ENCODE measurements around the gene DXO. TPM values are rescaled to one million over a fixed set of nuclear protein-coding genes. Genes with fewer than 3 reads are reported as not detected.
A peak's percentile ranks its signal among the peaks of the same experiment; 100 is the strongest.

Gene DXO
- total and polyA plus RNA-seq, 2 of the 13 experiments (the other 11 are each of a cell fraction or from before 2014, with no cell fraction given) = 18.6 to 26.2 TPM

GRCh38 chr6:31968326-31968725 is 3.6 kb downstream of the DXO start:
- intact Hi-C loops (cut with micrococcal nuclease; ENCODE audit: unreplicated experiment) = no loop called here
- no peak for DNase-seq (ENCODE audit: low spot score)
- no TSS peak for BruUV-seq (replicated peaks)
- no peak overlapping the region for H3K4me2 ChIP-seq (ENCODE audit: low read depth, low read length)
- TF ChIP-seq POLR2A (IDR thresholded peaks at IDR 0.05; ENCODE audit: insufficient read depth in 1 of 2, low read depth in 2 of 2, low read length in 2 of 2) (peak in 1 of 2 experiments; percentile 30; a peak in 1 of 4 replicates), ZFP1 (CRISPR knock-in tag; IDR thresholded peaks at IDR 0.05) (no peak), ZNF580 (CRISPR knock-in tag; IDR thresholded peaks at IDR 0.05; ENCODE audit: borderline replicate concordance, low read depth) (no peak), ZNF7 (CRISPR knock-in tag; IDR thresholded peaks at IDR 0.05) (no peak), MIXL1 (CRISPR knock-in tag; IDR thresholded peaks at IDR 0.05) (no peak), SKI (IDR thresholded peaks at IDR 0.05; ENCODE audit: partially characterized antibody) (no peak), MBD4 (IDR thresholded peaks at IDR 0.05; ENCODE audit: borderline replicate concordance, low read length) (no peak), MTF2 (CRISPR knock-in tag; IDR thresholded peaks at IDR 0.05; ENCODE audit: borderline replicate concordance) (no peak), ZNF775 (CRISPR knock-in tag; IDR thresholded peaks at IDR 0.05; ENCODE audit: borderline replicate concordance) (no peak), AGO2 (optimal IDR thresholded peaks at IDR 0.05; ENCODE audit: low read depth, low read length) (peak; percentile 16), ZNF639 (CRISPR knock-in tag; conservative IDR thresholded peaks at IDR 0.05) (no peak), ZNF280B (CRISPR knock-in tag; IDR thresholded peaks at IDR 0.05; ENCODE audit: borderline replicate concordance) (no peak)
- no peak overlapping the region for H2AFZ ChIP-seq (ENCODE audit: low read length)
- peaks cover 44 to 66% of the 10 kb centered on the region in 2 experiments for H3K36me3 ChIP-seq (replicated peaks in 1 of 2; ENCODE audit: control insufficient read depth in 1 of 2, insufficient read depth in 2 of 2, low read length in 2 of 2)
- H3K27ac ChIP-seq (ENCODE audit: extremely low read length, insufficient read depth, low read length) = no peak overlapping the region
- POLR2A ChIA-PET = interaction anchor here (0.5 to 6.1 kb wide), 4 partner anchors 8 to 329 kb away, joined by 3 to 142 read pairs (median 3); partner anchors contain the start of genes CFB, NELFE and SKIC2
- no peaks in the 10 kb centered on the region; a peak in 1 of 5 replicates for H3K27me3 ChIP-seq (ENCODE audit: control insufficient read depth in 1 of 2, insufficient read depth in 2 of 2, low read length in 2 of 2)
- FAIRE-seq = no peak
- H3K79me2 ChIP-seq (ENCODE audit: insufficient read depth, low read length) = peaks cover 15% of the 10 kb centered on the region
- in situ Hi-C loops (cut with HindIII; ENCODE audit: extremely low pct_ligation_motif_present, low pct_unique_long_range_greater_than_20kb) = no loop called here
- ATAC-seq = no peak
- 96% methylated on average over 8 of the region's 11 CpGs for WGBS (ENCODE audit: low lambda C conversion rate)
- no peaks in the 10 kb centered on the region for H3K9me3 ChIP-seq (ENCODE audit: low read length)
- H3K4me3 ChIP-seq (replicated peaks in 1 of 3; ENCODE audit: insufficient read depth in 1 of 3, low read depth in 2 of 3, low read length in 3 of 3) = no peak overlapping the region
- CTCF ChIA-PET (ENCODE audit: low intra/inter-chr PET ratio, low total read pairs) = no interaction called here
- peaks cover 24% of the 10 kb centered on the region for H3K4me1 ChIP-seq (ENCODE audit: insufficient read depth, low read length)
- H4K20me1 ChIP-seq (ENCODE audit: insufficient read depth, low read length) = no peaks in the 10 kb centered on the region
- H3K9ac ChIP-seq (ENCODE audit: insufficient read depth, low read depth, low read length) = no peak overlapping the region

Measured in HepG2 (cell line).